Common myeloid progenitor, CD34-positive (primary cell): ENCODE results near the gene DEFB123.
"Not testable (repeated sequence)": the region's sequence is repeated elsewhere in the genome, so short reads cannot be mapped to it uniquely, and the experiment has no call there.

Experiments used
- CTCF ChIA-PET: fragments of 350-600 bp; sonication (Branson Sonifier 250); formaldehyde crosslinking; loops from one replicate; lab custom pipeline; 2021; ENCODE audit warnings: antibody characterized with exemption; lab: Charles Lee
- POLR2A ChIA-PET: fragments of 350-600 bp; sonication (Branson Sonifier 250); formaldehyde crosslinking; loops from one replicate; lab custom pipeline; 2021; ENCODE audit warnings: antibody characterized with exemption; lab: Charles Lee
- DNase-seq, 3 donors: peaks; one replicate each; pipeline versions ENCODE4 v3.0.0 to v3.0.0-alpha.2; 2013
- H3K27ac ChIP-seq, 2 experiments: 1 replicate in 1 of 2; 2 replicates in 1 of 2; pipeline ENCODE4 v1.7.0; 2013; ENCODE audit warnings: inconsistent platforms in 2 of 2, low read length in 2 of 2, mild to moderate bottlenecking in 2 of 2, low read depth in 1 of 2, moderate library complexity in 1 of 2; ENCODE audit not compliant: severe bottlenecking in 2 of 2, insufficient read depth in 1 of 2, poor library complexity in 1 of 2
- H3K27me3 ChIP-seq, 5 experiments: replicated peaks in 2 of 5; 1 replicate in 3 of 5; 2 replicates in 2 of 5; pipeline versions ENCODE4 v1.6.1 to v1.7.0; 2013; ENCODE audit warnings: low read length in 4 of 5, mild to moderate bottlenecking in 2 of 5, moderate library complexity in 2 of 5, inconsistent platforms in 1 of 5; ENCODE audit not compliant: insufficient read depth in 5 of 5, control insufficient read depth in 4 of 5
- H3K36me3 ChIP-seq, 4 experiments: 1 replicate in 2 of 4; 2 replicates in 2 of 4; pipeline versions ENCODE4 v1.6.1 to v1.7.0; 2013; ENCODE audit warnings: low read length in 3 of 4, control low read depth in 1 of 4, mild to moderate bottlenecking in 1 of 4; ENCODE audit not compliant: control insufficient read depth in 4 of 4, insufficient read depth in 4 of 4
- H3K4me1 ChIP-seq, 4 experiments: 1 replicate in 3 of 4; 2 replicates in 1 of 4; pipeline versions ENCODE4 v1.6.1 to v1.7.1; 2013; ENCODE audit warnings: low read length in 3 of 4, mild to moderate bottlenecking in 3 of 4, control low read depth in 1 of 4, inconsistent platforms in 1 of 4, moderate library complexity in 1 of 4; ENCODE audit not compliant: control insufficient read depth in 4 of 4, insufficient read depth in 4 of 4; ENCODE audit errors: control extremely low read depth in 1 of 4
- H3K4me3 ChIP-seq, 7 experiments: 1 replicate in 4 of 7; 2 replicates in 3 of 7; pipeline versions ENCODE4 v1.5.1 to v1.7.0; 2013; ENCODE audit warnings: mild to moderate bottlenecking in 7 of 7, low read length in 6 of 7, moderate library complexity in 6 of 7, inconsistent platforms in 2 of 7, low read depth in 2 of 7, control low read depth in 1 of 7; ENCODE audit not compliant: insufficient read depth in 4 of 7, control insufficient read depth in 1 of 7; ENCODE audit errors: extremely low read depth in 1 of 7
- H3K9me3 ChIP-seq, 5 experiments: 1 replicate in 4 of 5; 2 replicates in 1 of 5; pipeline versions ENCODE4 v1.6.1 to v1.7.1; 2013; ENCODE audit warnings: low read length in 4 of 5, mild to moderate bottlenecking in 2 of 5, inconsistent platforms in 1 of 5, low read depth in 1 of 5, moderate library complexity in 1 of 5; ENCODE audit not compliant: control insufficient read depth in 4 of 5, insufficient read depth in 2 of 5; ENCODE audit errors: control extremely low read depth in 1 of 5
- WGBS: methylation state at CpG from one replicate; pipeline ENCODE4 v1.1.5; 2013; ENCODE audit not compliant: insufficient coverage; 5-methylcytosine and 5-hydroxymethylcytosine counted together

The DEFB123 gene

GRCh38 chr20:31449511-31450414 lies 9.3 kb downstream of the DEFB123 start:
- H3K27me3 ChIP-seq = peaks cover 0 to 3% (median 2%) of the 10 kb centered on the region in 5 experiments
- no peaks in the 10 kb centered on the region for H3K4me1 ChIP-seq
- ChIA-PET CTCF (interaction anchor here (0.8 to 1.1 kb wide), 2 partner anchors 9 to 11 kb away, joined by 3 read pairs; partner anchors contain the start of gene DEFB123), POLR2A (no interaction called here)
- peaks cover 0 to 3% (median 0%) of the 10 kb centered on the region in 5 experiments for H3K9me3 ChIP-seq
- DNase-seq = no peak
- H3K27ac ChIP-seq = no peak overlapping the region
- no peak overlapping the region for H3K4me3 ChIP-seq
- H3K36me3 ChIP-seq = no peaks in the 10 kb centered on the region
- 84% methylated on average over 3 of the region's 8 CpGs for WGBS

- H3K9me3 ChIP-seq = peaks cover 0 to 3% (median 0%) of the 10 kb centered on the region in 5 experiments
- H3K27ac ChIP-seq = no peak overlapping the region
- 92% methylated on average over 2 of the region's 2 CpGs for WGBS
- ChIA-PET POLR2A (no interaction called here), CTCF (no interaction called here)
- H3K4me3 ChIP-seq = no peak overlapping the region
- peaks cover 0 to 3% (median 2%) of the 10 kb centered on the region in 5 experiments for H3K27me3 ChIP-seq
- no peak for DNase-seq
- H3K36me3 ChIP-seq = no peaks in the 10 kb centered on the region
- no peaks in the 10 kb centered on the region for H3K4me1 ChIP-seq
Observed at GRCh38 chr20:31452575-31452974, 12.1 kb downstream of the DEFB123 start.

- no peak for DNase-seq
- Histone ChIP-seq H3K27ac (no peak overlapping the region), H3K9me3 (no peaks in the 10 kb centered on the region), H3K4me1 (no peaks in the 10 kb centered on the region), H3K36me3 (no peaks in the 10 kb centered on the region), H3K27me3 (peaks cover 0 to 7% (median 5%) of the 10 kb centered on the region in 5 experiments), H3K4me3 (no peak overlapping the region)
- CTCF ChIA-PET = no interaction called here
- 100% methylated on average over 1 of the region's 1 CpG for WGBS
- POLR2A ChIA-PET = no interaction called here
Observed at GRCh38 chr20:31454361-31454760, 13.9 kb downstream of the DEFB123 start.

GRCh38 chr20:31470946-31471345 lies 30.5 kb downstream of the DEFB123 start:
- POLR2A ChIA-PET, H3K4me3 ChIP-seq, CTCF ChIA-PET, DNase-seq, H3K36me3 ChIP-seq, H3K9me3 ChIP-seq, H3K27ac ChIP-seq: not testable (repeated sequence)
- peaks cover 0 to 20% (median 15%) of the 10 kb centered on the region in 5 experiments for H3K27me3 ChIP-seq
- WGBS = no CpG with 5 or more reads among the region's 33 CpGs
- H3K4me1 ChIP-seq = peaks cover 0 to 14% (median 7%) of the 10 kb centered on the region in 4 experiments

GRCh38 chr20:31472395-31473330 lies 32.2 kb downstream of the DEFB123 start:
- no peak for DNase-seq
- no peaks in the 10 kb centered on the region for H3K9me3 ChIP-seq
- ChIA-PET CTCF (interaction anchor here (0.8 kb wide), 1 partner anchor 30 kb away, joined by 4 read pairs; no protein-coding TSS in a partner anchor), POLR2A (no interaction called here)
- no peak overlapping the region for H3K27ac ChIP-seq
- peaks cover 0 to 37% (median 19%) of the 10 kb centered on the region in 5 experiments for H3K27me3 ChIP-seq
- no peak overlapping the region for H3K4me3 ChIP-seq
- 80% methylated on average over 7 of the region's 8 CpGs for WGBS
- no peaks in the 10 kb centered on the region for H3K36me3 ChIP-seq
- H3K4me1 ChIP-seq = peaks cover 0 to 15% (median 7%) of the 10 kb centered on the region in 4 experiments

GRCh38 chr20:31473331-31474096 lies 33.1 kb downstream of the DEFB123 start:
- H3K9me3 ChIP-seq = no peaks in the 10 kb centered on the region
- H3K27ac ChIP-seq = no peak overlapping the region
- peaks cover 0 to 15% (median 7%) of the 10 kb centered on the region in 4 experiments for H3K4me1 ChIP-seq
- WGBS = 91% methylated on average over 4 of the region's 5 CpGs
- H3K4me3 ChIP-seq = no peak overlapping the region
- H3K27me3 ChIP-seq = peaks cover 0 to 39% (median 19%) of the 10 kb centered on the region in 5 experiments
- DNase-seq = no peak
- CTCF ChIA-PET = interaction anchor here (0.8 to 3.1 kb wide), 4 partner anchors 13 to 30 kb away, joined by 4 to 21 read pairs (median 6); no protein-coding TSS in a partner anchor
- POLR2A ChIA-PET = no interaction called here
- H3K36me3 ChIP-seq = no peaks in the 10 kb centered on the region
